H1 (cell line): ENCODE data around the gene RNPS1. TPM values are rescaled to one million over a fixed set of nuclear protein-coding genes. Genes with fewer than 3 reads are reported as not detected.

ENCODE experiments used
- polyA plus RNA-seq, 7 experiments: library from polyadenylated mRNA; depleted of rRNA in 3 of 7; stranded (reverse) in 5 of 7; unstranded in 2 of 7; fragments of >200 nt in 5 of 7; fragments of 200-250 nt in 2 of 7; gene quantifications; 1 replicate in 5 of 7; 2 replicates in 1 of 7; 4 replicates in 1 of 7; pipeline versions ENCODE4 v1.2.1 to v1.2.3, GENCODE V29; 2011 to 2013; ENCODE audit warnings: missing spikeins in 2 of 7, mixed read lengths in 2 of 7
- total RNA-seq: library from RNA; stranded (reverse); fragmentation: NEBNext Ultra II Directional; extraction: Animal tissue kit (Norgen Biotek cat#: 25700); gene quantifications from 2 replicates; pipeline ENCODE4 v1.2.1, GENCODE V29; 2021
- TF ChIP-seq, protein P1 (sequence below): fragments of 300-600 bp; sonication (generic); IDR thresholded peaks from 2 replicates; pipeline ENCODE4 v1.7.1; 2012; ENCODE audit warnings: low read length, moderate library complexity, mild to moderate bottlenecking, inconsistent platforms; ENCODE audit not compliant: insufficient replicate concordance

RNPS1 gene
- total and polyA plus RNA-seq, 2 of the 8 experiments (the other 6 are each of a cell fraction or from before 2014, with no cell fraction given): 330 to 350 TPM

DNA sequence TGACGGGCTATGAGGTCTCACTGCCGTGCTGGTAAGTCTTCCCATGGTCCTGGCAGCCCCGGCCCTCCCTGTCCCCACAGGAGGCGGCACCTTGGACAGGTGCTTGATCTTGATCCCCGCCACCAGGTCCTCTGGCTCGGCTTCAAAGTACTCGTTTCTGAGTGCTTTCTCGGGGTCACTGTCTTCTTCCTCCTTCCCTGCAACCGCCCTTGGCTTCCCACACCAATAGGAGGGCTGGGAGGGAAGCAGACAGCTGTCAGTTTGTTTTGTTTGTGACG is 31.9 kb upstream of the RNPS1 start (continued):
- TF ChIP-seq, protein P1, sequence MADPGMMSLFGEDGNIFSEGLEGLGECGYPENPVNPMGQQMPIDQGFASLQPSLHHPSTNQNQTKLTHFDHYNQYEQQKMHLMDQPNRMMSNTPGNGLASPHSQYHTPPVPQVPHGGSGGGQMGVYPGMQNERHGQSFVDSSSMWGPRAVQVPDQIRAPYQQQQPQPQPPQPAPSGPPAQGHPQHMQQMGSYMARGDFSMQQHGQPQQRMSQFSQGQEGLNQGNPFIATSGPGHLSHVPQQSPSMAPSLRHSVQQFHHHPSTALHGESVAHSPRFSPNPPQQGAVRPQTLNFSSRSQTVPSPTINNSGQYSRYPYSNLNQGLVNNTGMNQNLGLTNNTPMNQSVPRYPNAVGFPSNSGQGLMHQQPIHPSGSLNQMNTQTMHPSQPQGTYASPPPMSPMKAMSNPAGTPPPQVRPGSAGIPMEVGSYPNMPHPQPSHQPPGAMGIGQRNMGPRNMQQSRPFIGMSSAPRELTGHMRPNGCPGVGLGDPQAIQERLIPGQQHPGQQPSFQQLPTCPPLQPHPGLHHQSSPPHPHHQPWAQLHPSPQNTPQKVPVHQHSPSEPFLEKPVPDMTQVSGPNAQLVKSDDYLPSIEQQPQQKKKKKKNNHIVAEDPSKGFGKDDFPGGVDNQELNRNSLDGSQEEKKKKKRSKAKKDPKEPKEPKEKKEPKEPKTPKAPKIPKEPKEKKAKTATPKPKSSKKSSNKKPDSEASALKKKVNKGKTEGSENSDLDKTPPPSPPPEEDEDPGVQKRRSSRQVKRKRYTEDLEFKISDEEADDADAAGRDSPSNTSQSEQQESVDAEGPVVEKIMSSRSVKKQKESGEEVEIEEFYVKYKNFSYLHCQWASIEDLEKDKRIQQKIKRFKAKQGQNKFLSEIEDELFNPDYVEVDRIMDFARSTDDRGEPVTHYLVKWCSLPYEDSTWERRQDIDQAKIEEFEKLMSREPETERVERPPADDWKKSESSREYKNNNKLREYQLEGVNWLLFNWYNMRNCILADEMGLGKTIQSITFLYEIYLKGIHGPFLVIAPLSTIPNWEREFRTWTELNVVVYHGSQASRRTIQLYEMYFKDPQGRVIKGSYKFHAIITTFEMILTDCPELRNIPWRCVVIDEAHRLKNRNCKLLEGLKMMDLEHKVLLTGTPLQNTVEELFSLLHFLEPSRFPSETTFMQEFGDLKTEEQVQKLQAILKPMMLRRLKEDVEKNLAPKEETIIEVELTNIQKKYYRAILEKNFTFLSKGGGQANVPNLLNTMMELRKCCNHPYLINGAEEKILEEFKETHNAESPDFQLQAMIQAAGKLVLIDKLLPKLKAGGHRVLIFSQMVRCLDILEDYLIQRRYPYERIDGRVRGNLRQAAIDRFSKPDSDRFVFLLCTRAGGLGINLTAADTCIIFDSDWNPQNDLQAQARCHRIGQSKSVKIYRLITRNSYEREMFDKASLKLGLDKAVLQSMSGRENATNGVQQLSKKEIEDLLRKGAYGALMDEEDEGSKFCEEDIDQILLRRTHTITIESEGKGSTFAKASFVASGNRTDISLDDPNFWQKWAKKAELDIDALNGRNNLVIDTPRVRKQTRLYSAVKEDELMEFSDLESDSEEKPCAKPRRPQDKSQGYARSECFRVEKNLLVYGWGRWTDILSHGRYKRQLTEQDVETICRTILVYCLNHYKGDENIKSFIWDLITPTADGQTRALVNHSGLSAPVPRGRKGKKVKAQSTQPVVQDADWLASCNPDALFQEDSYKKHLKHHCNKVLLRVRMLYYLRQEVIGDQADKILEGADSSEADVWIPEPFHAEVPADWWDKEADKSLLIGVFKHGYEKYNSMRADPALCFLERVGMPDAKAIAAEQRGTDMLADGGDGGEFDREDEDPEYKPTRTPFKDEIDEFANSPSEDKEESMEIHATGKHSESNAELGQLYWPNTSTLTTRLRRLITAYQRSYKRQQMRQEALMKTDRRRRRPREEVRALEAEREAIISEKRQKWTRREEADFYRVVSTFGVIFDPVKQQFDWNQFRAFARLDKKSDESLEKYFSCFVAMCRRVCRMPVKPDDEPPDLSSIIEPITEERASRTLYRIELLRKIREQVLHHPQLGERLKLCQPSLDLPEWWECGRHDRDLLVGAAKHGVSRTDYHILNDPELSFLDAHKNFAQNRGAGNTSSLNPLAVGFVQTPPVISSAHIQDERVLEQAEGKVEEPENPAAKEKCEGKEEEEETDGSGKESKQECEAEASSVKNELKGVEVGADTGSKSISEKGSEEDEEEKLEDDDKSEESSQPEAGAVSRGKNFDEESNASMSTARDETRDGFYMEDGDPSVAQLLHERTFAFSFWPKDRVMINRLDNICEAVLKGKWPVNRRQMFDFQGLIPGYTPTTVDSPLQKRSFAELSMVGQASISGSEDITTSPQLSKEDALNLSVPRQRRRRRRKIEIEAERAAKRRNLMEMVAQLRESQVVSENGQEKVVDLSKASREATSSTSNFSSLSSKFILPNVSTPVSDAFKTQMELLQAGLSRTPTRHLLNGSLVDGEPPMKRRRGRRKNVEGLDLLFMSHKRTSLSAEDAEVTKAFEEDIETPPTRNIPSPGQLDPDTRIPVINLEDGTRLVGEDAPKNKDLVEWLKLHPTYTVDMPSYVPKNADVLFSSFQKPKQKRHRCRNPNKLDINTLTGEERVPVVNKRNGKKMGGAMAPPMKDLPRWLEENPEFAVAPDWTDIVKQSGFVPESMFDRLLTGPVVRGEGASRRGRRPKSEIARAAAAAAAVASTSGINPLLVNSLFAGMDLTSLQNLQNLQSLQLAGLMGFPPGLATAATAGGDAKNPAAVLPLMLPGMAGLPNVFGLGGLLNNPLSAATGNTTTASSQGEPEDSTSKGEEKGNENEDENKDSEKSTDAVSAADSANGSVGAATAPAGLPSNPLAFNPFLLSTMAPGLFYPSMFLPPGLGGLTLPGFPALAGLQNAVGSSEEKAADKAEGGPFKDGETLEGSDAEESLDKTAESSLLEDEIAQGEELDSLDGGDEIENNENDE: no peak
